ENCODE data around the gene PDK2.

PDK2 gene

GRCh38 chr17:50079334-50080095 lies 15.6 kb upstream of the PDK2 start:
- no peak for DNase-seq (ENCODE audit: low read depth)

GRCh38 chr17:50080096-50080480 lies 15.1 kb upstream of the PDK2 start:
- DNase-seq (ENCODE audit: low read depth), result no peak

GRCh38 chr17:50080827-50081226 lies 14.3 kb upstream of the PDK2 start:
- DNase-seq (ENCODE audit: low read depth), result no peak

- no peak for DNase-seq (ENCODE audit: low read depth)
Observed at GRCh38 chr17:50081757-50082156, 13.4 kb upstream of the PDK2 start.

- peak; percentile 63 for DNase-seq (ENCODE audit: low read depth)
Observed at GRCh38 chr17:50087246-50087911, 7.8 kb upstream of the PDK2 start.

- DNase-seq (ENCODE audit: low read depth), result no peak
Observed at GRCh38 chr17:50087912-50088405, 7.2 kb upstream of the PDK2 start.

- no peak for DNase-seq (ENCODE audit: low read depth)
Observed at GRCh38 chr17:50088952-50089825, 6.0 kb upstream of the PDK2 start.

GRCh38 chr17:50090071-50090470 lies 5.1 kb upstream of the PDK2 start:
- DNase-seq (ENCODE audit: low read depth), result no peak

- no peak for DNase-seq (ENCODE audit: low read depth)
Observed at GRCh38 chr17:50090971-50091917, 3.9 kb upstream of the PDK2 start.

GRCh38 chr17:50091918-50092285 lies 3.2 kb upstream of the PDK2 start:
- no peak for DNase-seq (ENCODE audit: low read depth)

- DNase-seq (ENCODE audit: low read depth), result no peak
Observed at GRCh38 chr17:50093246-50093645, 1.9 kb upstream of the PDK2 start.

- no peak for DNase-seq (ENCODE audit: low read depth)
Observed at GRCh38 chr17:50093807-50094206, 1.3 kb upstream of the PDK2 start.

- DNase-seq (ENCODE audit: low read depth), result peak; percentile 67
Observed at GRCh38 chr17:50094243-50094752, 853 bp upstream of the PDK2 start.

GRCh38 chr17:50095626-50096037 lies 481 bp downstream of the PDK2 start:
- no peak for DNase-seq (ENCODE audit: low read depth)

- DNase-seq (ENCODE audit: low read depth), result no peak
Observed at GRCh38 chr17:50096092-50096491, 941 bp downstream of the PDK2 start.

- no peak for DNase-seq (ENCODE audit: low read depth)
Observed at GRCh38 chr17:50096758-50097157, 1.6 kb downstream of the PDK2 start.

- no peak for DNase-seq (ENCODE audit: low read depth)
Observed at GRCh38 chr17:50097455-50097854, 2.3 kb downstream of the PDK2 start.

GRCh38 chr17:50097926-50098325 lies 2.8 kb downstream of the PDK2 start:
- no peak for DNase-seq (ENCODE audit: low read depth)

- no peak for DNase-seq (ENCODE audit: low read depth)
Observed at GRCh38 chr17:50098583-50098982, 3.4 kb downstream of the PDK2 start.

- no peak for DNase-seq (ENCODE audit: low read depth)
Observed at GRCh38 chr17:50099003-50099402, 3.9 kb downstream of the PDK2 start.

- DNase-seq (ENCODE audit: low read depth), result no peak
Observed at GRCh38 chr17:50100480-50100883, 5.3 kb downstream of the PDK2 start.
